Activated naive CD8-positive, alpha-beta T cell treated with anti-CD3 and anti-CD28 coated beads, Interleukin-2, amount 50 U/mL, for 16 hours (primary cell): ENCODE results near the gene TWIST2.

ENCODE experiments used
- DNase-seq: peaks from one replicate; pipeline ENCODE4 v3.0.0-alpha.2; 2020; ENCODE audit warnings: low read depth, low spot score

Gene TWIST2

DNA sequence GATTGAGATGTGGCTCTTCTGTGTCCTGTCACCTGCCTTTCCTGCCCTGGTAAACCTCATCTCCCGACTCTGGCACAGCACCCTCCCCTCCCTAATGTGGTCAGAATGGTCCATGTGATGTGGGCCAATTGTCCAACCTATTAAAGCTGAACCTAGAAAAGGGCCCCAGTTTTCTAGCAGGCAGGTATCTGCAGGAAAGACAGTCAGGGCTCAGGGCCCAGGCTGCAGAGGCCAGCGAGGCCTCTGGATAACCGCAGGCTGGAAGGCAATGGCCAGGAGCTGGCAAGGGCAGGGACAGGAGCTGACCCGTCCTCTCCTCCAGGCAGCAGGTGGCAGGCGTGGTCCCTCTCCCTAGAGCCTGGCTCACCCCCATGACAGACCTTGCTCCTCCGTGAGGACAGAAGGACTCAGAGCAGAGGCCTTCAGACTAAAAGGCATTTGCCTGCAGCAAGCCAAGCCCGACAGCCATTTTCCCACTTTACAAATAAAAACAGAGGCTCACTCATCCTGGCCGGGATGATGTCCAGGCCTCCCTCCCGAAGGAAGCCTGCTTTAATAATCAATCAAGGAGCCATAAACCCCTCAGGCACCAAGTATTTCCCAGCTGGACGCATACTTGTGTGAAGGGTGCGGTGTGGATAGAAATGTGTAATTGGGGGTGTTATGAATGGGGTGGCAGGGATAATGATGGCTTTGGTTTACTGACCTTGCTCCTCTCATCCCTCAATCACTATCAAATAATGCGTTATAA, 107.1 kb downstream of the TWIST2 start:
- DNase-seq, result no peak

DNA sequence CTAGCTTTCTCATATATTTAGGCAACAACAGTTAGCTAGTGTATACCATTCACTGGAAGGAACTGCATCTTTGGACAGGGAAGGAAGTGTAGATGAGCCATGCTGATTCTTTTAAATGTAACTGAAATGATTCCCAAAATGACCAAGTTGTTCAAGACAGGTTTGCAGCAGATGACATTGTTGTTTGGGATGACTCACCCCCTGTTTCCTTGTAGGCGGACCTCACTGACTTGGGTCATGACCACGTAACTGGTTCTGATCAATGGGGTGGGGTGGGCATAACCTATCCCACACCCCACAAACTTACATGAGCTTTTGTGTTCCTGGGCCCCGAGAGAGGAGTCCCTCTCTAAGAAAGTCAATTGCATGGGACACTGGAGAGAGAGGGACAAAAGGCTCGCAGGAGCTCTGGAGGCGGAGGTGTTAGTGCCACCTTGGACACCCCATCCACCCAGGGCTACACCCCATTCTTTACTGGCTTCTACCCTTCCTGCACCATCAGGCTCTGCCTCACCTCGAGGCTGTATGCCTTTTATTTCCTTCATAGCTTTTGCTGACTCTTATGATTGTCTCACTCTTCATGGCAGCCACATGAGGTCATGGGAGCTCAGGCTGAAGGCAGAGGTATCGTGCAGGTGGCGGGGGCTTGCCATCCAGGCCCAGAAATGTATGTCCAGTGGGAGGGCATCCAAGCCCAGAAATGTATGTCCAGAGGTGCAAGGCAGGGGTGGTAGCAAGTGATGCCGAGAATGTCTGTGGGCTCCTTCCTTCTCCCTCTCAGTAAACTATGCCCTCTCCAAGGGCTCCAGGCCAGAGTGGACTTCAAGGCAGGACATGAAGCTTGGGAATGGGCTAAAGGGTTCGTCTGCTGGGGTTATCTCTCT, 108.0 kb downstream of the TWIST2 start:
- DNase-seq, result no peak

DNA sequence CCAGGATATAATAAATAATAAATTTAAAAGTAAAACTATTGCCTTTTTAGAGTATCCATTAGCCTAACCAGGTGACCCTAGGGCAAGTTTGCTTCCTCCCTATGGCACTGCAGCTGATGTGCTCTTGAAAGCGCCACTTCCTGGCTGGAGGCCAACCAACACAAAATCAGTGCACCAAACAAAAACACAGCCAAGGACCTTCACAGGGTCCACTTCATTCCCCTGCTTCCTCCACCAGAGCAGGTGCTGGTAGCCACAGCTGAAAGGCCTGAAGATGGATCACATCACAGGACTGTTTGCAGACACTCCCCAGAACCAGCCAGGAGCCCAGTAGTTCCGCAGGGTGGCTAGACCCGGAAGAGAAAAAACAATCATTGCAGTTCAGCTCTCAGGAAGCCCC, 108.8 kb downstream of the TWIST2 start:
- no peak for DNase-seq
